OCI-M1 (cell line): ENCODE data around the gene EHHADH.

Experiments used
- DNase-seq: peaks from one replicate; lab custom pipeline; 2025; lab: John Stamatoyannopoulos, UW

The EHHADH gene

DNA sequence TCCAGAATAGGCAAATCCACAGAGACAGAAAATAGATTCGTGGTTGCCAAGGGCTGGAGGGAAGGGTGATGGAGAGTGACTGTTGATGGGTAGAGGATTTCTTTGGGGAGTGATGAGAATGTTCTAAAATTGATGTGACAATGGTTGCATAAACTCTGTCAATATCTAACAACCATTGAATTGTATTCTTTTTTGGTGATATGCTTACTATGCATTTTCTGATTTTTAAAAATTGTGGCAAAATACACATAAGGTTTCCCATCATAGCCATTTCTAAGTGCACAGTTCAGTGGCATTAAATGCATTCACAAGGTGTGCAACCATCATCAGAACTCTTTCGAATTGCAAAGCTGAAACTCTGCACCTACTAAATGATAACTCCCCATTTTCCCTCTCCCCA, 56.8 kb downstream of the EHHADH start:
- no peak for DNase-seq

DNA sequence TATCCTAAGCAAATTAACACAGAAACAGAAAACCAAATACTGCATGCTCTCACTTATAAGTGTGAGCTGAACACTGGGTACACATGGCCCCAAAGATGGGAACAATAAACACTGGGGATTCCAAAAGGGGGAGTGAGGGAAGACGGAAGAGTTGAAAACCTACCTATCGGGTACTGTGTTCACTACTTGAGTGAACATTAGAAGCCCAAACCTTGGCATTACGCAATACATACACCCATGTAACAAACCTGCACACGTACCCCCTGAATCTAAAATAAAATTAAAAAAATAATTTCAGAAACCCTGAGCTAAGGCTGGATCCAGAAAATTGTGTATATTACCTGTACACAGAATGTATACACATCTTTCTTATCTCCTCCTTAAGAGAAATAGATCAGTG, 58.2 kb downstream of the EHHADH start:
- no peak for DNase-seq

DNA sequence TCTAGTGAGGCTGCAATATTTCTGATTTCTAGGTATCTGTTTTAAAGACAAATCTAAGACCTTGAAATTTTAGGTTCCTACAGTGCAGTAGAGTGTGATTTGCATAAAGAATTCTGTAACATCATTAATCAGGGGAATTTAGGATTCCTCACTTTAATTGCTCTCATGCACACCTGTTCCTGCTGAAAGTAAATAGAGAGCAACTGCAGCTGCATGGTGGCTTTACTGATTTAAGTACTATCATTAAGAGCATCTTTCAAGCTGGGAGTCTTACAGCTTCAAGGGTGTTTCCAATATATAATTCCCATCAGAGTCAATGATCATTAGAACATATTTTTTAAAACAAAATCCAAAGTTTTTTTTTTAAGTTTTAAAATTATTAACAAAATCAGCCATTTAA, 65.0 kb downstream of the EHHADH start:
- no peak for DNase-seq

DNA sequence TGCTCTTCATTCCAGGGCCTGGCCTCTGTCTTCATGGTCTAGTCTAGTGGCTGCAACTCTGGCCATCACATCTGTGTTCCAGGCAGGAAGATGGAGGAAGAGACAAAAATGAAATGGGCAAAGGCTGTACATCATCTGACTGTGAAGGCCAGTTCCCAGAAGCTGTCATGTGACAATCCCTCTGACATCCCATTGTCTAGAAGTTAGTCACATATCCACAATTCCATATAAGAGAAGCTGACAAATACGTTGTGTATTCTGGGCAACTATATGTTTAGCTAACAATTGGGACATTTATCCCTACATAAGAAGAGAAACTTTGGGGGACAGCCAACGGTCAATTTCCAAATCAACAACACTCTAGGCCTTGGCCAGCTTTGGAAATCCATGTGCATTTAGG, 66.5 kb downstream of the EHHADH start:
- no peak for DNase-seq

DNA sequence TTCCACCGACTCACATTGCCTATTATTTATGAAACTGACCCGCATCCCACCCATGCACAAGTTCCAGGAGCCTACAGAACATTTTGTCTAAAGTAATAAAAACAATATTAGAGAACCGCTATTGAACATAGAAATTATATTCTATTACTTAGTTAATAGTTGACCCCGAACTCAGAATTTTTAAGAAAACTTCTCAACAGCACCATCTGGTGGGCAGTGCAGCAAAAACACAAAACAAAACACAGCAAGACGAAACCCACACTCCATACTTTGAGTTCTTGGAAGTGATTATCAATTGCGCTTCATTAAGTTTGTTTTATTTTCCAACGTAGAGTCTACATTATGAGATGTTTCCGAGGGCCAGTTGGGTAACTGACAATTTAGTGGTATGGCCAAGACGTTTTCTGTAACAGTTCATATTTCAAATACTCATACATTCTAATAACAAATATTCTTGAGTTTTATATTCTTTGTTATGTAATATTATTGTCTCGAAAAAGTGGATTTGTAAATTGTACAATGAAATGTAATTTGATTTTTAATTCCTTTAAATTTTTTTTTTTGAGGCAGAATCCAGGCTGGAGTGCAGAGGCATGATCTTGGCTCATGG, 77.0 kb downstream of the EHHADH start:
- DNase-seq, result peak; percentile 61

DNA sequence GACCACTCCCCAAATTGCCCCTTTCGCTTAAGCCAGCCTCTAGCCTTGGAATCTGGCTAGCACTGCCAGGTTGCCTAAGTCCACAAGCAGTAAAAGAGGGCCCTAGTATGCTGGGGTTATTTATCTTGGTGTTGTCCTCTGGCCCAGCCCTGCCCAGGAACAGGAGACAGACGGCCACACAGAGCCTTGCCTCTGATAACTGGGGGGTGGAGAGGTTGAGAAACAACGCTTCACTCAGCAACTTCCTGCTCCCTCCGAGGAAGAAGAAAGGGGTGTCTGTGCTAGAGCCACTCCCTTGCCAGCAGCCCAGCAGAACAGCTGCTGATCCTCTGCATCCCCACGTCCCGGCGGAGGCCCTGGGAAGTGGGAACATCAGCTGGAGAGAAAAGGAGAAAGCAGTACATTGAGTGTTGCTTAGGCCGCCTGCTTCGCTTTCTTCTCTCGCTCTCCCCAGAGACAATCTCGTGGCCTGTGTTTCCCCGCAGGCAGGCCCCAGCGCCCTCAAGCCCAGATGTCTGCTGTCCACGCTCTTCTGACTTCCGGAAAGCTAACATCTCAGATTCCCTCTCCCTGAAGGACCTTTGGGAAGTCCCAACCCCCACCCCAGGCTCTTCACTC, 78.4 kb downstream of the EHHADH start:
- peak; percentile 65 for DNase-seq

DNA sequence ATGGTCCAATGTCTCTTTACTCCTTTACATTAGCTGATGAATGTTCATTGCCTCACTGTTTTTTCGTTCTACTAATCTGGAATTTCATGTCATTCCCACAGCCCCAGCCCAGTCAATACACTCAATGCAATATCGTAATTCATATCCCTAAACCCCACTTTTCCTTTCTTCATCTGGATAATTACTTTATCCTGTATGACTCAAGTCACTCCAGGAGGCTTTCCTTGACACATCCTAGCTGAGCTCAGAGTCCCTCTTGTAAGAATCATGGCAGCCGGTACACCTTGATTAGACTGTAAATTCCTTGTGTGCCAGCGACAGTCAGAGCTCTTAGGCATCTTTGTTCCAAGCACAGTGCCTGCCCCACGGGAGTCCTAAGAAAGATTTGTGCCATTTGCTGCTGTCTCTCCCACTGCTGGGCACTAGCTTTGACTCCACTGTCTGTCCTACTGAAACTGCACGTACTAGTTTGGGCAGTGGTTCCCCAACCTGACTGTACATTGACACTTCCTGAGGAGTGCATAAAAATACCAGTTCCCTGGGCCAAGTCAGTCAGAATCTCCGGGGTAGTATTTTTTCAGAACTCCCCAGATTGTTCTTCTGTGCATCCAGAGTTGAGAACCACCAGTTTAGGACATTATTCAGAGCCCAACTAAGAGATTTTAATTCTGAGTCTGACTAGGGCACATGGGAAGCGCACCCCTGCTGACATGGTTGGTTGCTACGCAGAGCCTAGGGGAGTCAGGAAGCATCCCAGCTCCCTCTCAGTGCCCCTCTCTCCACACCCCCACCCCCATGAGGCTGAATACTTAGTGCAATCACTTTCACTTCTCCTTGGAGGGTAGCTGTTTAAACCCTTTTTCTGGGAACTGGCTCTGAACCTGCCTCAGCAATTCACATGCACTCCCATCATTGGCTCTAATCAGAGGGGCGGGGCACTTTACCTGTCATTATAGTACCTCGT, 81.5 kb downstream of the EHHADH start:
- DNase-seq, result no peak

DNA sequence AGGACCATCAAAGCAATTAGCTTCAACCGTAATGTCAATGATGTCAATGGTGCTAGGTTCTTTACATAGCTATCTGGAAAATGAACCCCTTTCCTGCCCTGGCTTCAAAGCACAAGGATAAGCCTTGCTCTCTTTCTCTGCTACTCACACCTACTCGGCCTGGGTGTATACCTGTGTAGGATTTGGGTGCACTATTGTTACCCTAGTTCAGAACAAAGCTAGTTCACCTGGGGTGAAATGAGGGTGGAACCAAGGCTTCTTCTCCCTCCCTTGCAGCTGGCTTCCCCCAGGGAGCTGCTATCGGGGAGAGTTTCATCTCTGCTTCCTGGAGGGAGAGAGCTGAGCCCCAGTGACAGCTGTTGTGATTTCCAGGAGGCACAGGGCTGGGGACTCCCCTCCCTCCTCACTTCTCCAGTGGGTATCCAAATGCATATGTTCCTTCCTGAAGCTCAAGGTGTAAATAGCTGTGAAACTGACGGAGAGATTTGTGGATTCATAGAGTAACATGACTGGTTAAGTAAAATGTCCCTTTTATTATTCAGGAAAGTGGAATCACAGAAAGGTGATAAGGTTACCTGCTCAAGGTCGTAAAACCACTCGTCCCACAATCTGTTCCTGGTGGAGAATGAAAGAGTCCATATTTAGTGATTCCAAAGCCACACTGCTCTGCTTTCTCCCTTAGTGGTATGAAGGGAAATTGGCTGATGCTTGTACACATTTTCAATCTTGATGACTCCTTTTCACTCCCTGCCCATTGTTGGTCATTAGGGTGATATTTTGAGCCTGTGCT, 89.2 kb downstream of the EHHADH start:
- no peak for DNase-seq

DNA sequence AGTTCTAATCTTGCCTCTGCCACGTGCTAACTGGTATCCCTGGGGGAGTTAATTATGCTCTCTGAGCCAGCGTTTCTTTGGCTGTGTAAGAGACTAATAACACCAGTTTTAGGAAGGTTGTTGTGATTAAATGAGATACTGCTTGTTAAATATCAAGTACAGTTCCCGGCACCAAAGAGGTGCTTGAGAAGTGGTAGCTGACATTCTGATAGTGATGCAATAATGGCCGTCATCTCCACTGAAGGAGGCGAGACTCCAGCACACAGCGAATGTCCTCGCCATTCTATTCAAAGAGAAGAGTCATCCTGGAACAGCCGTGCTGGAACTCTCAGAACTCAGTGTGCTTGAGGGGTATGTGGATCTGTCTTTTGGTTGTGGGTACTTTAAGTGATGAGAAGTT, 91.2 kb downstream of the EHHADH start:
- DNase-seq, result no peak

DNA sequence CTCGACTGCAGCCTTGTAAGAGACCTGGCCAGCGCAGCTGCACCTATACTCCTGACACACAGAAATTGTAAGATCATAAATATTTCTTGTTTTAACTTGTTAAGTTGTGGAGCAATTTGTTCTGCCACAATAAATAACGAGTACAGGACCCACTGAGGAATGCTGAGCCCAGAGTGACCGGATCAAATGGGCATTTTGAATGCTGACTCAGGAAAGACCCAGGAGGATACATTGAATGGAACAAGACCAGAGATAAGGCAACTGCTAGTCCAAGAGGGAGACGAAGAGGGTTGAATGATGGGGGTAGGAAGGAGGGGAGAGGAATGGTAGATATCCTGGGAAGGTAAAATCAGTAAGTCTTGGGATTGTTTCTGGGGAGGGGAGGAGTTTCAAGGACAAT, 92.1 kb downstream of the EHHADH start:
- DNase-seq, result no peak

DNA sequence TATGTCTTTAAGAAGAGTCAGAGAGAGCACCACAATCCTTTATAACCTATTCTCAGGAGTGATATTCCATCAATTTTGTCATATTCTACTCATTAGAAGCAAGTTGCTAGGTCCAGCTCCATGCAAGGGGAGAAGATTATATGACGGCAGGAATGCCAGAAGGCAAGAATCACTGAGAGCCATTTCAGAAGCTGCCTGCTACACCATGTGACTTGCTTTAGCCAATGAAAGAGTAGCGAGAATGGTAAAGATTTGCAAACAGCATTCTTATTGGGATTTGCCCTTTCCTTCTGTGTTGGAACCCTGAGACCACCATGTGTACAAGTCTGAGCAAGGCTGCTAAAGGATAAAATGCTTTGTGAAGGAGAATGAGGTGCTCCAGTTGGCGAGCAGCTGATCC, 96.5 kb downstream of the EHHADH start:
- no peak for DNase-seq

DNA sequence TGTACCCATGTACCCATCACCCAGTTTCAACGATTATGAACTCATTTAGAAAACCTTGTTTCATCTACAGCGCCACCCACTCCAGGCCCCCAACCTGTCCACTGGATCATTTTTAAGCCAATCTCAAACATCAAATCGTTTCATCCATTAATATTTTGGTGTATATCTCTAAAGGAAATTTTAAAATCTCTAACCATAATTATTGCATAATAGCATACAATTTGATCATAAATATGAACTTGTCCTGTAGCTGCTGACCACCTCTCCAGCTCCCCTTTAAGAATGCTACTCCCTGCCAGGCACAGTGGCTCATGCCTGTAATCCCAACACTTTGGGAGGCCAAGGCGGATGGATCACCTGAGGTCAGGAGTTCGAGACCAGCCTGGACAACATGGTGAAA, 98.2 kb downstream of the EHHADH start:
- DNase-seq, result no peak

DNA sequence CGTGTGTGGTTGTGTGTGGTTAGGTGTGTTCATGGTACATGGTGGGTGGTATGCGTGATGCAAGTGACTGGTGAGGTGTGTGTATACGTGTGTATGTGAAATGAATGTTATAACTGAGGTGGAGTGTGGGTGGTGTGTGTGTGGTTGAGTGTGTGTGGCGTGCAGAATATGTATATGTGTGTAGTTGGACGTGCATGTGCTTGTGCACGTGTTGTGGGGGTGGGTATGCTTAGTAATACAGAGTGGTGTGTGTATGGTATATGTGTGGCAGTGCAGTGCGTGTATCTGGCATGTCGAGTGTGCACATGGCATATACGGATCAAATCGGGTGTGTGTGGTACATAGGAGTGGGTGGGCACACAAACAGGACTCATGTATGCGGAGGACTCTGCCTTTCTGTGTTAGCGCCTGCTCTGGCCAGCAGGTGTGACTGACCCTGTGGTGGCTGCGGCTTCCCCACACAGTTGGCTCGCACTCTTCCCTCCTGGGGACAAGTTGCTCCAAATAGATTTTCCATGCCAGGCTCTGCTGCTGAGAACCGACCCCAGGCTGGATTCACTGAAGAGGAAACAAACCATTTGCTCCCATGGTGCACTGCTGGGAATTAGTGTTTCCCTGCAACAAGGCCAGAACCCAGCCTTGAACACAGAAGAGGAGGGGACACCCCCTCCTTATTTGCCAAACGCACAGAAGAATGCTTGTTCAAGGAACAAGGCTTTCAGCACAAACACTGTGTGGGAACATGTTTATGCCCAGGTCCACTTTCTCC, 99.8 kb downstream of the EHHADH start:
- DNase-seq, result no peak

DNA sequence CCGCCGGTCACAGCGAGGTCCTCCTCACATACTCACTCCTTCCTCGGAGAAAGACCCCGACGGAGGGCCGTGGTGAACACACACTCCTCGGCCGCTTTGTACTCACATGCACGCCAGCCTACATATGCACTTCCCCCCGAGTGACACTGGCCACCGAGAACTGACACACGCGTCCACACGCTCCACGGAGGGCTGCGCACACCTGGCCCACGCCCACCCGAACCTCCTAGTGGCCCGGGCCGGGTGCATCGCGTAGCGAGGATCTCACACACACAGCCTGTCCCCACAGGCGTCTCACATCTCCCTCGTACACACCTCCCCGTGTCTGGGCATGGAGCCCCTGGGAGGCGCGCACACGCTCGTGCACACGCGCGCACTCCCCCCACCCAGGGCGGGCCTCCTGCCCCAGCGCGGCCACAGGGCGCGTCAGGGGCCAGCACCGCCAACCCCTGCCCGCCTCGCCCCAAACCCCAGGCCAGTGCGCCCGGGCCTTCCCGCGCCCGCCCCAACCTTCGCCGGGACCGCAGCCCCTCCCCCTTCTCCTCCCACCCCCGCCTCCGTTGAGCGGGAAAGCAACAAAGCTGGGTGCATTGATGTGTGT, 100.6 kb downstream of the EHHADH start:
- DNase-seq, result no peak

DNA sequence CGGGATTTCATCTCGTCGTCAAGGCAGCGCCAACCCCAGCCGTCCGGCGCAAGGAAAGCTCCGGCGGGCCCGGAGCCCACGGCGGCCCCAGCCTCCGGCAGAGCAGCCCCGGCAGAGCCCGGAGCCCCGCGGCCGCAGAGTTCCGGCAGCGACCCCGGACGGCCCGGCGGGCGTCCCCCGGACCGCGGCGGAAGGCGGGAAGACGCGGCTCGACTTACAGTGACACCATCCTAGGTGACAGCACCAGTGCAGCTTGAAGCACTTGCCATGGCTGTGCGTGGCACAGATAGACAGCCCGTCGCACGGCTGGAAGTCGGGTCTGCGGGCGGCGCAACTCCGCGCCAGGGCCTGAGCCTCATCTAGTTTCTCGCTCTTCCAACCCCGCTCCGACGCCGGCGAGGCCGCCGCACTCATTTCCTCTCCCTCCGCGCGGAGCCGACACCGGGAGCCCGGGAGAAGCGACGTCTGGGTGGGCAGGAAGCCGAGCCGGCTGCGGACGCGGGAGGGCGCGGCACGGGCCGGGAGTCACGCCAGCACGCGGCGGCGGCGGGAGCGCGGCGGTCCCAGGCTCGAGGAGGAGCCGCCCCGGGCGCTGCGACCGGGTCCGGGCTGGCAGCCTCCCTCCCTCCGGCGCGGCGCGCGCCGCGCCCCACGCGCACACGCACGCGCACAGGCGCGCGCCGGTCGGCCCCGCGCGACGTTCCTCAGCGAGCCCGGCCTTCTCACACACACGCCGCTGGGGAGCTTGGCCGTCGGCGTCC, 101.3 kb downstream of the EHHADH start, which contains the start of gene C3orf70:
C3orf70 (minus strand) TSS at position 651 of the 761 bp plus-strand sequence; CDS start at position 414, 237 bp downstream.
- no peak for DNase-seq

DNA sequence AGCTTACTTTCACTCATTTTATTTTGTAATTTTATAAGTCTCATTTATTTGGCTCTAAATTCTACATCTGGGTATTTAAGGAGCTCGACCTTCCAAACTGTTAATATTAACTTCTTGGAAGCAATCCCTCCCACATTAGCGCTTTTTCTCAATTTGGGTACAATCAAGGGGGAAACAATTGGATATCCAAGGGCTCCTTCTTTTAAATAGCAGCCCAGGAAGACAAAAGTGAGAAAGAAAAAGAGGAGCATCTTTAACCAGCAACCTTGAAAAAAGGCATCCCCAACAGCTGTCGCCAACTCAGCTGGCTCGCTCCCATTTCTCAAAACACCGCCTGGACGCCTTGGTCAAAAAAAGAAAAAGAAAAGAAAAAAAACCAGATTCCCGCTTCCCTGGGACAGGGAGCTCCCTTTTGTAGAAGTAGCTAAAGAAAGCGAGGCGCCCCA, 101.9 kb downstream of the EHHADH start:
- no peak for DNase-seq

DNA sequence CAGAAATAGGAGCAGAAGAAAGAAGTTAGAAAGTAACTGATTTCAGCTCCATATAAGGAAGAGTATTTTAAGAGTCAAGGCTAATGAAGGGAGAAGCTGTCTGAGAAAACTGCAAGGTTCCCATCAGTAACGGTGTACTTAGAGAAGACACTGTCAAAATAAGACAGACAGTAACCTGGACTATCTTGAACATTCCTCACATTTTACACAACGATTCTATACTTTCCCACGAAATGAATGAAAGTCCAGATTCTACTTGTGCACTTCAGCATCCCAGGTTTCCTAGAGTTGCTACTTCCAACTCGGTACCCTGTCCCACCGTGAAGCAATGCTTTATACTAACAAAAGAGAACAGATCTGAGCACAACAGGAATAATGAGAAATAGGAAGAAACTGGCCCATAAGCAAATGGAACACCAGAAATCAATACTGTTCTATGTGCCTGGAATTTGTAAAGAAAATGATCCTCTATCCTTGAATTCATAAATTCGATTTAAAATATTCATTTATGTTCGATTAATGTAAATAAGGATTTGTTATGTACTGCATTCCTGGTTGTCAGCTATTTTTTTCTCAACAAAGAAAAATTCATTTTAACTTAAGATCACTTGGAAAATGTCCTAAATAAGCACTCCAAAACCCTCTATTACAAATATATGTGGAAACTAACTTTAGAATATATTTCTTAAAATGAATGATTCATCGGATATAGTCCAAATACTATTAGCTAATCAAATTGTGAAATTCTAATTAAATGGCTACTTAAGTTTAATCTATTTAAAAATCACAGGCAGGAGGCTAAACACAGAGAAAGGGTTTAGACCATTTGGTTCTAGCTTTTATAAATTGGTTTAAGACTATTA, 102.5 kb downstream of the EHHADH start:
- DNase-seq, result no peak

DNA sequence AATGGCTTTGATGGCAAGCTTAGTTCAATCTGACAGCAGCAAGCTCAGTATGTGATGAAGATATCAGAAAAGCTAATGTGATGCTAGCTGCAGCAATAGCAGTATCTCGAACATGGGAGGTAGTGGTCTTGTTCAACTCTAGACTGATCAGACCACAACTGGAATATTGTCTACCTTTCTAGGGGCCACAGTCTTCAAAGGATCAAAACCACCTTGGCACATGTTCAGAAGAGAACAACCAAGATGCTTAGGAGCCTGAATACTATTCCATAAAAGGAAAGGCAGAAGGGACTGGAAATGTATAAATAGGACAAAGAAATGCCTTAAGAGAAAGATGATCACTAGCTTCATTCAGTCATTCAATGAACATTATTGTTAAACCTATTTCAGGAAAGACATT, 103.3 kb downstream of the EHHADH start:
- DNase-seq, result no peak

DNA sequence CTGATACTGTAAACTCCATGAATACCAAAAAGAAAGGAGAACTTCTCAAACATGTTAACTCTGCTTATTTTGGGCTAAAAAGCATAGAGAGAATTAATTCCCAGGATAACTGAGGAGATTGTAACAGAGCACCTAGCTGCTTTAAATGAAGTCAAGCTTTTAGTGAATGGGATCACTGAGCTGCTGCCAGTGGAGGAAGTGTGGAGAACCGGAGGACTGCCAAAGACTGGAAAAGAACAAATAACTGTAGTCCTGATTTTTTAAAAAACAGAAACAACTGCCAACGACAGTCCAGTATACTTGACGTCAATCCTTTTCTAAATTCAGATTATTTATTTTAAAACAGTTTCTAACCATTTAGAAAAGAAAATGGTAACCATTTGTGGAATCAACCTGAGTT, 104.3 kb downstream of the EHHADH start:
- DNase-seq, result no peak
